Thyroid gland (tissue), 4 donors: ENCODE results near the gene GAPDHS.

Source experiments
- POLR2A ChIP-seq, 2 donors: fragments of 450-650 bp; IDR thresholded peaks; one replicate each; pipeline ENCODE4 v1.6.1; 2017; ENCODE audit warnings: antibody characterized with exemption in 2 of 2, mild to moderate bottlenecking in 2 of 2, moderate library complexity in 1 of 2
- TF ChIP-seq, protein P1 (sequence below), 6 experiments: fragments of 200-600 bp in 3 of 6; fragments of 450-650 bp in 3 of 6; sonication (generic) in 3 of 6; IDR thresholded peaks; one replicate each; pipeline ENCODE4 v1.5.1; 2016 to 2019; ENCODE audit warnings: antibody characterized with exemption in 6 of 6, mild to moderate bottlenecking in 2 of 6, inconsistent platforms in 1 of 6, moderate library complexity in 1 of 6

DNA sequence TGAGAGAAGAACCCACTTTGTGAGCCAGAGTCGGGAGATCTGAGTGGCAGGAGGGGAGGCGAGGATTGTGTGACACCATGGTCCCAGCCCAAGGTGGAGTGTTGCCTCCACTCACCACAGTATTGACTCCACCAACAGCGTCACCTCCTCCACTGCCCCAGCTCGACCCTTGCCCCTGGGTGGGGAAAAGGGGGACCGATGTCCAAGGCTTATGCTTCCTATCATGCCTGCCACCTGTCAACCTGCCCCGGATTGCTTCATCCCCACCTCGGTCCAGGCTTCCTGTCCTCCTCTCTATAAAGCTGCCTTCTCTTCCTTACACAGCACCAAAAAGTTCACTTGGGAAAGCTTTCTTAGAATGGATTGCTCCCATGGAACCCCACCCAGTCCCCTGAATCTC is 27.2 kb upstream of the GAPDHS start:
- TF ChIP-seq, protein P1, sequence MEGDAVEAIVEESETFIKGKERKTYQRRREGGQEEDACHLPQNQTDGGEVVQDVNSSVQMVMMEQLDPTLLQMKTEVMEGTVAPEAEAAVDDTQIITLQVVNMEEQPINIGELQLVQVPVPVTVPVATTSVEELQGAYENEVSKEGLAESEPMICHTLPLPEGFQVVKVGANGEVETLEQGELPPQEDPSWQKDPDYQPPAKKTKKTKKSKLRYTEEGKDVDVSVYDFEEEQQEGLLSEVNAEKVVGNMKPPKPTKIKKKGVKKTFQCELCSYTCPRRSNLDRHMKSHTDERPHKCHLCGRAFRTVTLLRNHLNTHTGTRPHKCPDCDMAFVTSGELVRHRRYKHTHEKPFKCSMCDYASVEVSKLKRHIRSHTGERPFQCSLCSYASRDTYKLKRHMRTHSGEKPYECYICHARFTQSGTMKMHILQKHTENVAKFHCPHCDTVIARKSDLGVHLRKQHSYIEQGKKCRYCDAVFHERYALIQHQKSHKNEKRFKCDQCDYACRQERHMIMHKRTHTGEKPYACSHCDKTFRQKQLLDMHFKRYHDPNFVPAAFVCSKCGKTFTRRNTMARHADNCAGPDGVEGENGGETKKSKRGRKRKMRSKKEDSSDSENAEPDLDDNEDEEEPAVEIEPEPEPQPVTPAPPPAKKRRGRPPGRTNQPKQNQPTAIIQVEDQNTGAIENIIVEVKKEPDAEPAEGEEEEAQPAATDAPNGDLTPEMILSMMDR (IDR thresholded peaks at IDR 0.05) = no peak
- TF ChIP-seq POLR2A (IDR thresholded peaks at IDR 0.05) = no peak
